Body of pancreas (tissue), 4 donors: ENCODE results near the gene TSPYL4. TPM values are rescaled to one million over a fixed set of nuclear protein-coding genes. Genes with fewer than 3 reads are reported as not detected.
"Not testable (repeated sequence)": the region's sequence is repeated elsewhere in the genome, so short reads cannot be mapped to it uniquely, and the experiment has no call there.

Experiments
- ATAC-seq: fragments of 150-250 bp; one replicate; pipeline ENCODE4 v1.9.1; 2016
- DNase-seq, 4 donors: peaks; one replicate each; pipeline ENCODE4 v3.0.0-alpha.2; 2019
- H3K27ac ChIP-seq, 4 donors: fragments of 200-600 bp; sonication (generic); 1 replicate in 3 of 4; 2 replicates in 1 of 4; pipeline versions ENCODE4 v1.5.1 to v1.6.1; 2016 to 2019; ENCODE audit warnings: mild to moderate bottlenecking in 1 of 4, mixed read lengths in 1 of 4, moderate library complexity in 1 of 4
- H3K27me3 ChIP-seq, 2 donors: fragments of 200-600 bp; sonication (generic); one replicate each; pipeline ENCODE4 v1.6.0; 2016; ENCODE audit warnings: mild to moderate bottlenecking in 1 of 2
- H3K36me3 ChIP-seq, 2 donors: fragments of 200-600 bp; sonication (generic); replicated peaks in 1 of 2; 2 replicates each; pipeline ENCODE4 v1.5.1; 2016; ENCODE audit warnings: low read depth in 2 of 2; ENCODE audit not compliant: insufficient read depth in 1 of 2
- H3K4me1 ChIP-seq: fragments of 200-600 bp; sonication (generic); one replicate; pipeline ENCODE4 v1.6.0; 2016
- H3K4me3 ChIP-seq, 2 donors: fragments of 200-600 bp; sonication (generic); 1 replicate in 1 of 2; 2 replicates in 1 of 2; pipeline ENCODE4 v1.5.1; 2016 to 2019
- H3K9me3 ChIP-seq, 3 donors: fragments of 200-600 bp; sonication (generic); 1 replicate in 2 of 3; 2 replicates in 1 of 3; pipeline ENCODE4 v1.5.1; 2016
- CTCF ChIP-seq, 7 experiments: fragments of 450-650 bp in 4 of 7; fragments of 200-600 bp in 3 of 7; sonication (generic) in 3 of 7; IDR thresholded peaks; one replicate each; pipeline ENCODE4 v1.5.1; 2016 to 2019; ENCODE audit warnings: antibody characterized with exemption in 7 of 7
- POLR2A ChIP-seq, 3 donors: fragments of 450-650 bp; IDR thresholded peaks; one replicate each; pipeline ENCODE4 v1.6.1; 2016; ENCODE audit warnings: antibody characterized with exemption in 3 of 3, mild to moderate bottlenecking in 2 of 3
- WGBS, 2 donors: methylation state at CpG; one replicate each; pipeline ENCODE4 v1.1.5; 2017; 5-methylcytosine and 5-hydroxymethylcytosine counted together
- intact Hi-C: fragments of 100-400 bp; cut with DNase I; formaldehyde crosslinking; loops from one replicate; pipeline ENCODE4 v1.15.1; 2023
- total RNA-seq, 2 donors: library from RNA; depleted of rRNA; stranded (reverse); fragments of >200 nt; gene quantifications; one replicate each; pipeline ENCODE4 v1.1.0, GENCODE V29; 2016

TSPYL4 gene
- total RNA-seq, 2 donors from 2014 or later: 8.6 to 12.7 TPM

- intact Hi-C loops: loop anchor here (10.0 kb wide), 1 partner anchor 237 kb away; no protein-coding TSS in a partner anchor
- DNase-seq: peak in 1 of 4 donors; percentile 16
- TF ChIP-seq POLR2A (IDR thresholded peaks at IDR 0.05) (no peak), CTCF (IDR thresholded peaks at IDR 0.05) (peak; percentile 62 to 84 (median 73))
Measured at GRCh38 chr6:116287689-116288282, 33.9 kb upstream of the TSPYL4 start.

GRCh38 chr6:116286773-116287358 is 33.0 kb upstream of the TSPYL4 start:
- Histone ChIP-seq H3K36me3 (no peaks in the 10 kb centered on the region), H3K4me1 (no peaks in the 10 kb centered on the region), H3K4me3 (no peak overlapping the region), H3K27ac (no peak overlapping the region), H3K9me3 (no peaks in the 10 kb centered on the region), H3K27me3 (no peaks in the 10 kb centered on the region)
- WGBS, 2 donors: 73 to 93% methylated on average over 1 of the region's 1 CpG
- TF ChIP-seq POLR2A (IDR thresholded peaks at IDR 0.05) (no peak), CTCF (IDR thresholded peaks at IDR 0.05) (no peak)
- DNase-seq: no peak
- intact Hi-C loops: loop anchor here (10.0 kb wide), 1 partner anchor 238 kb away; no protein-coding TSS in a partner anchor
- ATAC-seq: no peak

More at GRCh38 chr6:116287689-116288282, 33.9 kb upstream of the TSPYL4 start:
- Histone ChIP-seq H3K4me3 (no peak overlapping the region), H3K36me3 (no peaks in the 10 kb centered on the region), H3K9me3 (no peaks in the 10 kb centered on the region), H3K27me3 (no peaks in the 10 kb centered on the region), H3K4me1 (no peaks in the 10 kb centered on the region), H3K27ac (no peak overlapping the region)
- ATAC-seq: peak; percentile 73
- 86 to 90% methylated on average over 2 of the region's 2 CpGs for WGBS, 2 donors

- 87 to 98% methylated on average over 4 of the region's 4 CpGs for WGBS, 2 donors
- intact Hi-C loops: loop anchor here (10.0 kb wide), 1 partner anchor 240 kb away; no protein-coding TSS in a partner anchor
- ATAC-seq: not testable (repeated sequence)
Measured at GRCh38 chr6:116284984-116285383, 31.1 kb upstream of the TSPYL4 start.

GRCh38 chr6:116283191-116283590 is 29.3 kb upstream of the TSPYL4 start:
- intact Hi-C loops: loop anchor here (10.0 kb wide), 1 partner anchor 242 kb away; no protein-coding TSS in a partner anchor
- Histone ChIP-seq H3K4me3 (no peak overlapping the region), H3K9me3 (no peaks in the 10 kb centered on the region), H3K27ac (no peak overlapping the region), H3K27me3 (no peaks in the 10 kb centered on the region), H3K4me1 (peaks cover 12% of the 10 kb centered on the region), H3K36me3 (no peaks in the 10 kb centered on the region)
- WGBS, 2 donors: 67 to 73% methylated on average over 1 of the region's 1 CpG
- ATAC-seq (no peak), DNase-seq (no peak)
- TF ChIP-seq POLR2A (IDR thresholded peaks at IDR 0.05): no peak
- TF ChIP-seq CTCF (IDR thresholded peaks at IDR 0.05): no peak

More at GRCh38 chr6:116284984-116285383, 31.1 kb upstream of the TSPYL4 start:
- not testable (repeated sequence) for H3K4me1 ChIP-seq, DNase-seq, H3K27me3 ChIP-seq, H3K4me3 ChIP-seq, H3K36me3 ChIP-seq, H3K9me3 ChIP-seq, H3K27ac ChIP-seq

GRCh38 chr6:116282698-116283097 is 28.8 kb upstream of the TSPYL4 start:
- no peaks in the 10 kb centered on the region for H3K27me3 ChIP-seq
- TF ChIP-seq POLR2A (IDR thresholded peaks at IDR 0.05) (no peak), CTCF (IDR thresholded peaks at IDR 0.05) (no peak)
- no peak for ATAC-seq
- no peak for DNase-seq
- H3K4me3 ChIP-seq: no peak overlapping the region
- WGBS, 2 donors: 73 to 78% methylated on average over 2 of the region's 2 CpGs
- H3K4me1 ChIP-seq: peaks cover 16% of the 10 kb centered on the region
- H3K27ac ChIP-seq: no peak overlapping the region
- no peaks in the 10 kb centered on the region for H3K36me3 ChIP-seq
- intact Hi-C loops: loop anchor here (10.0 kb wide), 1 partner anchor 242 kb away; no protein-coding TSS in a partner anchor
- H3K9me3 ChIP-seq: no peaks in the 10 kb centered on the region
